WTC11 (cell line): Measurements from ENCODE around the gene KIF4B.
"Not testable (repeated sequence)": the region's sequence is repeated elsewhere in the genome, so short reads cannot be mapped to it uniquely, and the experiment has no call there.

Experiments used
- ATF2 ChIP-seq: sonication (generic); formaldehyde crosslinking; IDR thresholded peaks from 2 replicates; pipeline ENCODE4 v1.8.1; 2022; ENCODE audit warnings: low read depth, missing genetic modification reagents, borderline replicate concordance
- CREB1 ChIP-seq: sonication (generic); formaldehyde crosslinking; IDR thresholded peaks from 2 replicates; pipeline ENCODE4 v1.8.0; 2023; ENCODE audit warnings: mild to moderate bottlenecking, missing genetic modification reagents
- CREM ChIP-seq: sonication (generic); formaldehyde crosslinking; IDR thresholded peaks from 2 replicates; pipeline ENCODE4 v1.8.1; 2022; ENCODE audit warnings: mild to moderate bottlenecking, missing genetic modification reagents, moderate library complexity
- CTCF ChIP-seq: fragments of 200-600 bp; IDR thresholded peaks from 2 replicates; pipeline ENCODE4 v1.8.0; 2022; ENCODE audit warnings: antibody characterized with exemption
- ETV6 ChIP-seq: sonication (generic); formaldehyde crosslinking; IDR thresholded peaks from 2 replicates; pipeline ENCODE4 v1.8.1; 2022; ENCODE audit warnings: mild to moderate bottlenecking, missing genetic modification reagents
- KAT7 ChIP-seq: sonication (generic); formaldehyde crosslinking; IDR thresholded peaks from 2 replicates; pipeline ENCODE4 v1.8.1; 2023; ENCODE audit warnings: missing genetic modification reagents, mild to moderate bottlenecking, borderline replicate concordance
- MAX ChIP-seq: sonication (generic); formaldehyde crosslinking; IDR thresholded peaks from 2 replicates; pipeline ENCODE4 v1.8.0; 2022; ENCODE audit warnings: mild to moderate bottlenecking, missing genetic modification reagents
- SMAD4 ChIP-seq: sonication (generic); formaldehyde crosslinking; IDR thresholded peaks from 2 replicates; pipeline ENCODE4 v1.8.0; 2022; ENCODE audit warnings: mild to moderate bottlenecking, missing genetic modification reagents
- SP1 ChIP-seq: sonication (generic); formaldehyde crosslinking; conservative IDR thresholded peaks from 2 replicates; pipeline ENCODE4 v1.8.1; 2022; ENCODE audit warnings: missing genetic modification reagents
- TEAD1 ChIP-seq: sonication (generic); formaldehyde crosslinking; IDR thresholded peaks from 2 replicates; pipeline ENCODE4 v1.8.0; 2022; ENCODE audit warnings: mild to moderate bottlenecking, missing genetic modification reagents
- TP53 ChIP-seq: sonication (generic); formaldehyde crosslinking; IDR thresholded peaks from 2 replicates; pipeline ENCODE4 v1.8.1; 2023; ENCODE audit warnings: mild to moderate bottlenecking, missing genetic modification reagents
- USF2 ChIP-seq: sonication (generic); formaldehyde crosslinking; IDR thresholded peaks from 2 replicates; pipeline ENCODE4 v1.8.1; 2023; ENCODE audit warnings: mild to moderate bottlenecking, missing genetic modification reagents, moderate library complexity

GRCh38 chr5:154978294-154978693 is 35.3 kb upstream of the KIF4B start:
- TF ChIP-seq MAX (CRISPR knock-in tag); CTCF; TEAD1 (CRISPR knock-in tag); USF2 (CRISPR knock-in tag); ATF2 (CRISPR knock-in tag); CREB1; KAT7; ETV6 (CRISPR knock-in tag); SMAD4; TP53 (CRISPR knock-in tag); SP1 (CRISPR knock-in tag); CREM (CRISPR knock-in tag): not testable (repeated sequence)
